Aorta (tissue), 5 donors: ENCODE data around the gene FBXO24. TPM values are rescaled to one million over a fixed set of nuclear protein-coding genes. Genes with fewer than 3 reads are reported as not detected.
A peak's percentile ranks its signal among the peaks of the same experiment; 100 is the strongest.

Experiments used
- ATAC-seq: fragments of 200-7000 bp; cut with Tn5 transposase; one replicate; pipeline ENCODE4 v1.9.1; 2022; ENCODE audit warnings: moderate library complexity; ENCODE audit not compliant: low FRiP score
- DNase-seq, 2 donors: peaks; one replicate each; pipeline ENCODE4 v3.0.0-alpha.2; 2020
- H3K27ac ChIP-seq, 2 donors: one replicate each; pipeline ENCODE4 v1.5.1; 2013; ENCODE audit warnings: low read length in 2 of 2, mild to moderate bottlenecking in 2 of 2, moderate library complexity in 2 of 2, control low read depth in 1 of 2, inconsistent platforms in 1 of 2, low read depth in 1 of 2
- H3K27me3 ChIP-seq, 2 donors: one replicate each; pipeline ENCODE4 v1.6.1; 2013; ENCODE audit warnings: control low read depth in 1 of 2, low read length in 1 of 2, mild to moderate bottlenecking in 1 of 2, moderate library complexity in 1 of 2; ENCODE audit not compliant: insufficient read depth in 2 of 2, control insufficient read depth in 1 of 2
- H3K36me3 ChIP-seq, 2 donors: one replicate each; pipeline ENCODE4 v1.6.1; 2013; ENCODE audit warnings: control low read depth in 1 of 2, low read length in 1 of 2, mild to moderate bottlenecking in 1 of 2; ENCODE audit not compliant: insufficient read depth in 2 of 2, control insufficient read depth in 1 of 2
- H3K4me1 ChIP-seq, 2 donors: one replicate each; pipeline ENCODE4 v1.6.1; 2013; ENCODE audit warnings: low read length in 2 of 2, control low read depth in 1 of 2, mild to moderate bottlenecking in 1 of 2, moderate library complexity in 1 of 2; ENCODE audit not compliant: insufficient read depth in 2 of 2, control insufficient read depth in 1 of 2
- H3K4me3 ChIP-seq, 2 donors: one replicate each; pipeline ENCODE4 v1.5.1; 2013; ENCODE audit warnings: low read length in 2 of 2, control low read depth in 1 of 2, mild to moderate bottlenecking in 1 of 2
- H3K9me3 ChIP-seq: one replicate; pipeline ENCODE4 v1.6.1; 2013; ENCODE audit warnings: mild to moderate bottlenecking, low read length; ENCODE audit not compliant: control insufficient read depth
- WGBS, 2 donors: extraction: QIAGEN DNeasy Blood & Tissue Kit; methylation state at CpG; one replicate each; pipeline ENCODE4 v1.1.7; 2013; 5-methylcytosine and 5-hydroxymethylcytosine counted together
- intact Hi-C, 2 donors: fragments of 100-400 bp; cut with DNase I; formaldehyde crosslinking; loops; one replicate each; pipeline versions ENCODE4 v1.14.2 to v1.15.0; 2022
- polyA plus RNA-seq, 2 donors: library from polyadenylated mRNA; stranded (reverse); fragments of 200-250 nt; gene quantifications; one replicate each; pipeline ENCODE4 v1.2.3, GENCODE V29; 2013
- total RNA-seq, 2 donors: library from RNA; stranded (reverse); fragmentation: NEBNext Ultra II Directional; extraction: Animal tissue kit (Norgen Biotek cat#: 25700); gene quantifications; one replicate each; pipeline ENCODE4 v1.2.1, GENCODE V29; 2021
- donor health status: healthy with polysubstance abuse.
- donor health status: Bipolar disorder and iron deficiency.
- donor health status: DM: no; HTN: no; CAD: no.
- donor health status: DM: no; HTN: no; CAD: no.
- donor health status: DM: yes; HTN: yes; CAD: no.

The FBXO24 gene
- total and polyA plus RNA-seq, 4 donors: 0.81 to 1.2 TPM; not detected in 2

DNA sequence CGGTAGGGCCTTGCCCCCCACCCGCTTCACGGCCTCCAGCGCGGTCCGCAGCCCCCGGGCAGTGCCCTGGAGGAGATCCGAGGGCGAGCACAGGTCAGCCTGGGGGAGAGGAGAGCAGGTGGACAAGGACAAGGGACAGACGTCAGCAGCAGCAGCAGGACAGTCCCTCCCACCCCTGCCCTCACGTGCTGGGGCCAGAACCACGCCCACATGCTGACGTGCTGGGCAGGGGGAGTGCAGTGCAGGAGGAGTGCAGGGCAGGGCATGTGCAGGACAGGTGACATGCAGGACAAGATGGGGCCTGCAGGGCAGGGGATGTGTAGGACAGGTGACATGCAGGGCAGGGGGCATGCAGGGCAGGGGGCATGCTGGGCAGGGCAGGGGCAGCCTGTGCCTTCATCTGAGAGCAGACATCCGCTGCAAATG, 10.9 kb upstream of the FBXO24 start:
- no peaks in the 10 kb centered on the region for H3K4me1 ChIP-seq
- 78% methylated on average over 14 of the region's 14 CpGs for WGBS, 2 donors
- no peak overlapping the region for H3K4me3 ChIP-seq
- DNase-seq: no peak
- intact Hi-C loops: no loop called here
- H3K36me3 ChIP-seq: peaks cover 0 to 10% of the 10 kb centered on the region in 2 donors
- H3K27ac ChIP-seq: no peak overlapping the region
- no peaks in the 10 kb centered on the region for H3K9me3 ChIP-seq
- H3K27me3 ChIP-seq: no peaks in the 10 kb centered on the region
- no peak for ATAC-seq

DNA sequence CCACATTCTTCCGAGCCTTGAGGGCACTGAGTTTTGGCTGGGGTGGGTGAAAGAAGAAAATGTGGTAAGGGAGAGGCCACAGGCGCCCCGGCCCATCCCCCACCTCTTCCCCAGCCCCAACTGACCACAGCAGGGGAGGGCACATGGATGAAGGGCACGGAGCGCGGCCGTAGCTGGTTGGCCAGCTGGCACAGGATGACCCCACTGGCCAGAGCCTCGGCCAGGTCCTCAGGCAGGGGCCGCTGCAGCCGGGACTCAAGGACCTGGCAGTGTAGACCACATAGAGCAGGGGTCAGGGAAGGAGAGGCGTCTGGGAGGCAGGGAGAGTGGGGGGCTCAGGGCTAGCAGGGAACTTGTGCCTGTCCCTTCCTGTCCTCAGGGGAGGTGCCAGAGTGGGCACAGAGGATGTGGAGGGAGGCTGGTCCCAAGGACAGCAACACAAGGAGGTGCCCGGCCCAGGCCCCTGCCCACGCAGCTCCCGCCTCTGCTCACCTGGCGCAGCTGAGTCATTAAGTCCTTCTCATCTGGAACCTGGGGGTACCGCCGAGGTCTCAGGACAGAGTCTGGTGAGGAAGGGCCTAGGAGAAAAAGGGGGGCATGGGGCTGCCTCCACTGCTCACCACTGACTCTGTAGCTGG, 10.3 kb upstream of the FBXO24 start:
- H3K4me3 ChIP-seq: no peak overlapping the region
- WGBS, 2 donors: 86 to 90% methylated on average over 15 to 17 of the region's 17 CpGs
- H3K4me1 ChIP-seq: no peaks in the 10 kb centered on the region
- DNase-seq: no peak
- no peaks in the 10 kb centered on the region for H3K27me3 ChIP-seq
- H3K27ac ChIP-seq: no peak overlapping the region
- intact Hi-C loops: no loop called here
- no peaks in the 10 kb centered on the region for H3K9me3 ChIP-seq
- ATAC-seq: no peak
- peaks cover 0 to 12% of the 10 kb centered on the region in 2 donors for H3K36me3 ChIP-seq

DNA sequence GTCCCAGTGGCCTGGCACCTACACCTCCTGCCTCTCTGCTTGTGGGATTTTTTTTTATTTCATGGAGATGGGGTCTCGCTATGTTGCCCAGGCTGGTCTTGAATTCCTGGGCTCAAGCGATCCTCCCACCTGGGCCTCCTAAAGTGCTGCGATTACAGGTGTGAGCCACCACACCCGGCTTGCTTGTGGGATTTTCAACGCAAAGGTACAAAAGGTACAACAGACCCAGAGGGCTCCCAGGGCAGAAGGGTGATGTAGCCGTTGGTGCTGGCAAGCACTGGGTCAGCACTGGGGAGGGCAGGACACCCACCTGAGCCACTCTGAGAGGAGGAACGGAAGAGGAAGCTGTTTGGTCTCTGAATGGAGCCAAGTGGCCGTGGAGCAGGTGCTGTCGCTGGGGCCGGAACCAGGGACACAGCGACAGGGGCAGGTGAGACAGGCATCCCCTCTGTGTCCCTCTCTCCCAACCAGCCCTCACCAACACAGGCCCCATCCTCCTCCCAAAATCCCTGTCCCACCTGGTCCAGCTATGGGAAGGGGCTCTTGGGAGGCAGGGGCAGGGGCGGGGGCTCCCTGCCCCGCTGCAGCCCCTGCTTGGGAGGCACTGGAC, 9.6 kb upstream of the FBXO24 start:
- intact Hi-C loops: no loop called here
- WGBS, 2 donors: 94 to 95% methylated on average over 13 of the region's 13 CpGs

DNA sequence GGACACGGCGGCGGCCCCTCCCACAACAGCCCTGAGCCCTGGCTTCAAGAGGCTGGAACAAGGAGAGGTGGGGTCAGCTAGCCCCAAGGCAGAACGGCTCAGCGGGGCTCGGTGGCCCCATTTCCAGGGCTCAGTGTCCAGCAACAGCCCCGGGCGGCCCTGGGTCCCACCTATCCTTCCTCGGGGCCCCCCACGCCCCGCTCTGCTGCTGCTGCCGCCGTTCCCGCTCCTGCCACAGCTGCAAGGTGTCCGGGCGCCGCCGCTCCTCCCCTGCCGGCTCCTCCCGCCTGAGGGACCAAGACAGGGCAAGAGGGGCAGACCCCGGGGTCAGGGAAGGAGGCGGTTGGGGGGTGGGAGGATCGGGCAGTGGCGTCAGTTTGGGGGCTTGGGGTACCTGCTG, 9.0 kb upstream of the FBXO24 start:
- intact Hi-C loops: no loop called here
- H3K27ac ChIP-seq: no peak overlapping the region
- 95% methylated on average over 23 to 24 of the region's 24 CpGs for WGBS, 2 donors
- H3K4me3 ChIP-seq: no peak overlapping the region
- no peaks in the 10 kb centered on the region for H3K9me3 ChIP-seq
- no peaks in the 10 kb centered on the region for H3K27me3 ChIP-seq
- peaks cover 0 to 15% of the 10 kb centered on the region in 2 donors for H3K36me3 ChIP-seq
- DNase-seq: no peak
- ATAC-seq: no peak
- H3K4me1 ChIP-seq: no peaks in the 10 kb centered on the region

More for the DNA sequence above, 9.6 kb upstream of the FBXO24 start:
- DNase-seq: no peak
- Histone ChIP-seq H3K36me3 (peaks cover 0 to 12% of the 10 kb centered on the region in 2 donors), H3K27ac (no peak overlapping the region), H3K4me3 (no peak overlapping the region), H3K27me3 (no peaks in the 10 kb centered on the region), H3K4me1 (no peaks in the 10 kb centered on the region), H3K9me3 (no peaks in the 10 kb centered on the region)
- ATAC-seq: no peak

DNA sequence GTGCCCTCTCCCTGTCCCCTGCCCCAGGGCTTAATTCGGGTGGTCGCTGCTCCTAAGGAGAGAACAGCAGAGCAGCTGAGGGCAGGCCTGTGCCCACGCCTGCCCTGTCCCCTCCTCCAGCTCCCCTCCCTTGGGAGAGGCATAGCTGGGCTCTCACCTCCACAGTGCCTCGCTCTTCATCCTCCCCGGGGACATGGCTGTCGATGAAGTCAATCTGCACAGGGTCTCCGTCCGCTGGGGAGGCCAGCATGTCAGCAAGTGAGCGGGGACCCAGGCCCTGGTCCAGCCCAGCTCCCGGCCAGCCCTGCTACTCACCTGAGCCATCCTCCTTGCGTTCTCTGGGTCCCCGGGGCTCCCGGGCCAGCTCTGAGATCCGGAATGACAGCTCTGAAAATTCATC, 8.6 kb upstream of the FBXO24 start:
- Histone ChIP-seq H3K9me3 (no peaks in the 10 kb centered on the region), H3K4me3 (no peak overlapping the region), H3K4me1 (no peaks in the 10 kb centered on the region), H3K36me3 (peaks cover 0 to 15% of the 10 kb centered on the region in 2 donors), H3K27me3 (no peaks in the 10 kb centered on the region), H3K27ac (no peak overlapping the region)
- peak in 1 of 2 donors; percentile 46 for DNase-seq
- 91 to 93% methylated on average over 14 of the region's 14 CpGs for WGBS, 2 donors
- ATAC-seq: no peak
- intact Hi-C loops: no loop called here

DNA sequence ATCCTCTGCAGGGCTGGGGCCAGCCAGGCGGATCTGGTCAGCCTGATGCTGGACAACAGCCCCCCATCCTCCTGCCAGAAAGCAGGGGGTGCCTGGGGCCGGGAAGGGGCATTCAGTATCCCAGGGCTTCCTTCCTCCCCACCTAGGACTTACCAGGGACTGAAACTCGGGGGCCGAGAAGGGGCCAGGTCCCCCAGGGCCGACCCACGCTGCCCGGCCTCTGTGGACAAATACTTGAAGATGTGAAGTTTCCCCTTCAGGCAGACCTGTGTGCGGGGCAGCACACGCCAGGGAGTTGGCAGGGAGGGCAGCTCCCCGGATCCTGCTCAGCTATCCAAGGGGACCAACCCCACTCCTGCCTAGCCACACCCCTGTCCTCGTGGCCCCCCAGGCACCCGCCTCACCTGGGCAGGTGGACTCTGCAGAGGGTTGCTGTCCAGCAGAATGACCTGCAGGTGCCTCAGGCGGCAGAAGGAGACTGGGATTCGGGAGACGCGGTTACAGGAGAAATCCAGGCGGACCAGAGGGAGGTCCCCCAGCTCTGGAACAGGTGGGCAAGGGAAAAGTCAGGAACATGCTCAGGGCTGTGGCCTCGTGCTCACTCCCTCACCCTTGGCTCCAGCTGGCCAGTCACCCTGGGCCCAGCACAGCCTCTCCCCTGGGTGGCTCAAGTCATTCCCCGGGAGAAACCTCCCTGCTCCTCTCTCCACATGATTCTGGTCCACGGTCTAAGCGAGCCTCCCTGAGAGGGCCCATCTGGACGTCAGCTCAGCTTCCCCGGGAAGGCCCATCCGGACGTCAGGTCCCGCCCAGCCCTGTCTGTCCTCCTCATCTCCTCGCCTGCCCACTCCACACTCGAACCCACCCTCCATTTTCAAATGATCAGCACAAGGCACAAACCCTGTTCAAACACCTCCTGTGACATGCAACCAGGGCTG, 7.6 kb upstream of the FBXO24 start:
- Histone ChIP-seq H3K27ac (no peak overlapping the region), H3K4me1 (no peaks in the 10 kb centered on the region), H3K4me3 (no peak overlapping the region), H3K27me3 (no peaks in the 10 kb centered on the region), H3K9me3 (no peaks in the 10 kb centered on the region), H3K36me3 (peaks cover 0 to 15% of the 10 kb centered on the region in 2 donors)
- DNase-seq: peak in 1 of 2 donors; percentile 70
- intact Hi-C loops: no loop called here
- ATAC-seq: no peak
- 91 to 92% methylated on average over 28 of the region's 28 CpGs for WGBS, 2 donors

DNA sequence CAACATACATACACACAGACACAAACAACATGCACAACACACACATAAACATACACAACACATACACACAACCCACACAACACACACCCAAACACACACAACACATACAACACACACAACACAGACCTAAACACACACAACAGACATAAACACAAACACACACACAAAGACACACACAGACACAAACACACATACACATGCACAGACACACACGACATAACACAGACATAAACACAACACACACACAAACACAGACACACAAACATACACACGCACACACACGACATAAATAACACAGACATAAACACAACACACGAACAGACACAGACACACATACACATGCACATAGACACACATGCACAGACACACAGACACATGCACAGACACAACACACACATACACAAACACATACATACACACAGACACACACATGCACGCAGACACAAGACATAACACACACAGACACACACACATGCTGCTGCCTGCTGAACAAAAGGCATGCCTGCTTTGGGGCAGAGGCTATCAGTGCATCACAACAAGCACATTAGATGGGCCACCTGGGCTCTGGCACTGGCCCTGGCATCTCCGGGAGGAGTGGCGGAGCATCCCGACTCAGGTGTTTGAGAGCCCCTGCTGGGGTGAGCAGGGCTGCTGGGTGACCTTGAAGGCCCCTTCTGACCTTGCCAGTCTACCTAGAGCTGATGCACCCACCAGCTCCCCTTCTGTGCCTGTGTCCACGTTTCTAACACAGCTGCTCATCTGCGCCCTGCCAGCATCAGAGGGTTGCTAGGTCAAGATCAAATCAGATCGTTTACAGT, 5.5 kb upstream of the FBXO24 start:
- Histone ChIP-seq H3K4me3 (no peak overlapping the region), H3K36me3 (peaks cover 0 to 15% of the 10 kb centered on the region in 2 donors), H3K27me3 (no peaks in the 10 kb centered on the region), H3K9me3 (no peaks in the 10 kb centered on the region), H3K27ac (no peak overlapping the region), H3K4me1 (no peaks in the 10 kb centered on the region)
- 79 to 85% methylated on average over 11 of the region's 11 CpGs for WGBS, 2 donors
- intact Hi-C loops: no loop called here
- no peak for ATAC-seq
- DNase-seq: no peak

DNA sequence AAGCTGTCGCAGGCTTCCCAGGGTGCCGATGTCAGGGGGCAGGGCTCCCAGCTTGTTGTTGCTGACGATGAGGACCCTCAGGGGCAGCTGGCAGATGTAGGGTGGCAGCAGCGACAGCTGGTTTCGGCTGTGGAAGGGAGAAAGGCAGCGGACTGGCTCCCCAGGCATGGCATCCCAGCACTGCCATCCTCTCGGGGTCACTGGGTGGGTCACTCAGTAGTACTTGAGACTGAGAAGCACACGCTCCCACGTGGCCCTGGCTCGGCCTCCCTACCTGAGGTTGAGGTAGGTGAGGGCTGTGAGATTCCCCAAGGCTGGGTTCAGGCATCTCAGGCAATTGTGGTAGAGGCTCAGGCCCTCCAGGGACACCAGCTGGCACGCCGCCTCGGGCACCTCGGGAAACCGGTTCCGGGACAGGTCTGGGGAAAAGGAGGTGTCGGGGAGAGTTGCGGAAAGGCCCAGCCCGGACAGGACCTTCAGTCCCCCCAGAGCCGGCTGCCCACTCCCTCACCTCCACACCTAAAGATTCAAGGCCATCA, 4.0 kb upstream of the FBXO24 start:
- peaks cover 0 to 13% of the 10 kb centered on the region in 2 donors for H3K36me3 ChIP-seq
- H3K4me1 ChIP-seq: no peaks in the 10 kb centered on the region
- 86 to 89% methylated on average over 20 of the region's 20 CpGs for WGBS, 2 donors
- no peak overlapping the region for H3K4me3 ChIP-seq
- H3K27ac ChIP-seq: no peak overlapping the region
- H3K27me3 ChIP-seq: no peaks in the 10 kb centered on the region
- DNase-seq (peak; percentile 47 to 73), ATAC-seq (no peak)
- no peaks in the 10 kb centered on the region for H3K9me3 ChIP-seq
- intact Hi-C loops: no loop called here
